ENCODE data around the gene GPRIN1.
A peak's percentile ranks its signal among the peaks of the same experiment; 100 is the strongest.
"Not testable (repeated sequence)": the region's sequence is repeated elsewhere in the genome, so short reads cannot be mapped to it uniquely, and the experiment has no call there.

GPRIN1 gene

GRCh38 chr5:176603091-176603490, 6.9 kb downstream of the GPRIN1 start:
- DNase-seq (ENCODE audit: extremely low spot score, insufficient read length, low read depth) (no peak), FAIRE-seq (no peak)

- FAIRE-seq (no peak), DNase-seq (ENCODE audit: extremely low spot score, insufficient read length, low read depth) (no peak)
These were observed 8.0 kb downstream of the GPRIN1 start for GRCh38 chr5:176601901-176602482.

- FAIRE-seq: not testable (repeated sequence)
These were observed 10.1 kb downstream of the GPRIN1 start for GRCh38 chr5:176599749-176600430.

GRCh38 chr5:176597417-176598389, 12.3 kb downstream of the GPRIN1 start:
- DNase-seq (ENCODE audit: extremely low spot score, insufficient read length, low read depth) (no peak), FAIRE-seq (no peak)

More at GRCh38 chr5:176599749-176600430, 10.1 kb downstream of the GPRIN1 start:
- not testable (repeated sequence) for DNase-seq (ENCODE audit: extremely low spot score, insufficient read length, low read depth)

- FAIRE-seq (no peak), DNase-seq (ENCODE audit: extremely low spot score, insufficient read length, low read depth) (no peak)
These were observed 13.1 kb downstream of the GPRIN1 start for GRCh38 chr5:176596689-176597416.

- DNase-seq (ENCODE audit: extremely low spot score, insufficient read length, low read depth): no peak
- FAIRE-seq: no peak
These were observed 13.8 kb downstream of the GPRIN1 start for GRCh38 chr5:176596069-176596644.

- no peak for DNase-seq (ENCODE audit: extremely low spot score, insufficient read length, low read depth)
- FAIRE-seq: no peak
These were observed 14.5 kb downstream of the GPRIN1 start for GRCh38 chr5:176595386-176595943.

- DNase-seq (ENCODE audit: extremely low spot score, insufficient read length, low read depth): no peak
- FAIRE-seq: no peak
These were observed 15.4 kb downstream of the GPRIN1 start for GRCh38 chr5:176594554-176594953.

GRCh38 chr5:176593273-176593869, 16.6 kb downstream of the GPRIN1 start:
- FAIRE-seq (no peak), DNase-seq (ENCODE audit: extremely low spot score, insufficient read length, low read depth) (no peak)

GRCh38 chr5:176592573-176592972, 17.4 kb downstream of the GPRIN1 start:
- no peak for FAIRE-seq
- DNase-seq (ENCODE audit: extremely low spot score, insufficient read length, low read depth): no peak

GRCh38 chr5:176591667-176592066, 18.3 kb downstream of the GPRIN1 start:
- DNase-seq (ENCODE audit: extremely low spot score, insufficient read length, low read depth): not testable (repeated sequence)
- FAIRE-seq: peak; percentile 59

- no peak for FAIRE-seq
These were observed 19.8 kb downstream of the GPRIN1 start for GRCh38 chr5:176590035-176590717.

GRCh38 chr5:176589039-176589769, 20.8 kb downstream of the GPRIN1 start:
- no peak for FAIRE-seq
- DNase-seq (ENCODE audit: extremely low spot score, insufficient read length, low read depth): no peak

More at GRCh38 chr5:176590035-176590717, 19.8 kb downstream of the GPRIN1 start:
- no peak for DNase-seq (ENCODE audit: extremely low spot score, insufficient read length, low read depth)

GRCh38 chr5:176588297-176588696, 21.7 kb downstream of the GPRIN1 start:
- FAIRE-seq: no peak
- DNase-seq (ENCODE audit: extremely low spot score, insufficient read length, low read depth): no peak

- no peak for DNase-seq (ENCODE audit: extremely low spot score, insufficient read length, low read depth)
- FAIRE-seq: no peak
These were observed 22.6 kb downstream of the GPRIN1 start for GRCh38 chr5:176587398-176587797.

- FAIRE-seq (no peak), DNase-seq (ENCODE audit: extremely low spot score, insufficient read length, low read depth) (no peak)
These were observed 26.9 kb downstream of the GPRIN1 start for GRCh38 chr5:176583076-176583475.

- no peak for FAIRE-seq
These were observed 28.6 kb downstream of the GPRIN1 start for GRCh38 chr5:176581361-176581760.

GRCh38 chr5:176579323-176579722, 30.6 kb downstream of the GPRIN1 start:
- no peak for FAIRE-seq

More at GRCh38 chr5:176581361-176581760, 28.6 kb downstream of the GPRIN1 start:
- no peak for DNase-seq (ENCODE audit: extremely low spot score, insufficient read length, low read depth)

More at GRCh38 chr5:176579323-176579722, 30.6 kb downstream of the GPRIN1 start:
- DNase-seq (ENCODE audit: extremely low spot score, insufficient read length, low read depth): no peak
